Naive thymus-derived CD4-positive, alpha-beta T cell (primary cell): ENCODE measurements around the gene INF2. TPM values are rescaled to one million over a fixed set of nuclear protein-coding genes. Genes with fewer than 3 reads are reported as not detected.

Experiments used
- ATAC-seq: fragments of 150-1000 bp; cut with Tn5 transposase; 2 replicates; pipeline ENCODE4 v1.10.0; 2021; ENCODE audit warnings: mild to moderate bottlenecking, moderate library complexity
- CTCF ChIA-PET: fragments of 350-600 bp; sonication (Branson Sonifier 250); formaldehyde crosslinking; loops from one replicate; lab custom pipeline; 2021; ENCODE audit warnings: antibody characterized with exemption; lab: Charles Lee
- POLR2A ChIA-PET: fragments of 350-600 bp; sonication (Branson Sonifier 250); formaldehyde crosslinking; loops from one replicate; lab custom pipeline; 2021; ENCODE audit warnings: antibody characterized with exemption, inconsistent platforms; lab: Charles Lee
- DNase-seq, 9 donors: peaks; one replicate each; pipeline versions ENCODE4 v3.0.0 to v3.0.0-alpha.2; 2020 to 2022; ENCODE audit warnings: mixed read lengths in 1 of 9
- H3K27ac ChIP-seq: one replicate; pipeline ENCODE4 v1.7.0; 2013; ENCODE audit warnings: mild to moderate bottlenecking, low read depth, low read length, moderate library complexity
- H3K27me3 ChIP-seq, 2 donors: one replicate each; pipeline ENCODE4 v1.7.0; 2013; ENCODE audit warnings: low read length in 2 of 2, mild to moderate bottlenecking in 2 of 2, moderate library complexity in 2 of 2; ENCODE audit not compliant: control insufficient read depth in 2 of 2, insufficient read depth in 2 of 2
- H3K36me3 ChIP-seq, 3 experiments: 1 replicate in 2 of 3; 2 replicates in 1 of 3; pipeline ENCODE4 v1.7.0; 2013; ENCODE audit warnings: low read length in 3 of 3, mild to moderate bottlenecking in 3 of 3, moderate library complexity in 1 of 3; ENCODE audit not compliant: insufficient read depth in 3 of 3, control insufficient read depth in 2 of 3
- H3K4me1 ChIP-seq, 2 donors: one replicate each; pipeline ENCODE4 v1.7.0; 2013; ENCODE audit warnings: low read length in 2 of 2, mild to moderate bottlenecking in 2 of 2, moderate library complexity in 1 of 2; ENCODE audit not compliant: control insufficient read depth in 2 of 2, insufficient read depth in 2 of 2
- H3K4me3 ChIP-seq: 2 replicates; pipeline ENCODE4 v1.7.0; 2013; ENCODE audit warnings: mild to moderate bottlenecking, low read length
- H3K9me3 ChIP-seq, 3 experiments: 1 replicate in 2 of 3; 2 replicates in 1 of 3; pipeline ENCODE4 v1.7.0; 2013; ENCODE audit warnings: low read length in 3 of 3; ENCODE audit not compliant: control insufficient read depth in 2 of 3
- H3K27ac Mint-ChIP-seq, 9 donors: one replicate each; pipeline ENCODE4 v1.8.0; 2020 to 2022; ENCODE audit warnings: mixed read lengths in 9 of 9, mild to moderate bottlenecking in 8 of 9, moderate library complexity in 5 of 9, inconsistent platforms in 2 of 9
- H3K27me3 Mint-ChIP-seq, 5 donors: one replicate each; pipeline ENCODE4 v1.8.0; 2021 to 2022; ENCODE audit warnings: mixed read lengths in 5 of 5, mild to moderate bottlenecking in 1 of 5
- H3K36me3 Mint-ChIP-seq, 5 donors: one replicate each; pipeline ENCODE4 v1.8.0; 2020 to 2022; ENCODE audit warnings: mixed read lengths in 5 of 5, mild to moderate bottlenecking in 3 of 5, inconsistent platforms in 1 of 5
- H3K4me1 Mint-ChIP-seq, 7 donors: one replicate each; pipeline ENCODE4 v1.8.0; 2020 to 2022; ENCODE audit warnings: mixed read lengths in 7 of 7, mild to moderate bottlenecking in 3 of 7, inconsistent platforms in 1 of 7
- H3K4me3 Mint-ChIP-seq, 10 donors: one replicate each; pipeline ENCODE4 v1.8.0; 2020 to 2022; ENCODE audit warnings: mild to moderate bottlenecking in 10 of 10, mixed read lengths in 10 of 10, moderate library complexity in 6 of 10, inconsistent platforms in 2 of 10
- H3K9me3 Mint-ChIP-seq, 11 donors: one replicate each; pipeline ENCODE4 v1.8.0; 2020 to 2022; ENCODE audit warnings: mixed read lengths in 11 of 11, mild to moderate bottlenecking in 4 of 11, inconsistent platforms in 1 of 11, moderate library complexity in 1 of 11
- intact Hi-C, 2 donors: fragments of 100-400 bp; cut with micrococcal nuclease; formaldehyde crosslinking; loops; one replicate each; pipeline ENCODE4 v1.15.1; 2023
- polyA plus RNA-seq, 2 donors: library from polyadenylated mRNA; unstranded; fragments of 300-500 nt; fragmentation: Illumina TruSeq; gene quantifications; one replicate each; pipeline ENCODE4 v1.2.3, GENCODE V29; 2021
- total RNA-seq, 6 experiments: library from RNA in 5 of 6; stranded (reverse) in 5 of 6; gene quantifications; 1 replicate in 5 of 6; 2 replicates in 1 of 6; pipeline ENCODE4 v1.2.3 and lab custom pipeline; 2021 to 2026

INF2 gene
- total and polyA plus RNA-seq, 7 experiments from 2014 or later, result 5.8 to 140 (median 75.1) TPM

GRCh38 chr14:104696671-104697316 is 7.4 kb downstream of the INF2 start:
- Mint-ChIP-seq H3K27ac (peak overlapping the region in 7 of 9 donors; percentile 5 to 97 (median 93)), H3K9me3 (no peaks in the 10 kb centered on the region), H3K4me1 (peaks cover 8 to 37% (median 26%) of the 10 kb centered on the region in 7 donors), H3K4me3 (peak overlapping the region in 1 of 10 donors; percentile 78), H3K27me3 (no peaks in the 10 kb centered on the region), H3K36me3 (peaks cover 0 to 3% (median 0%) of the 10 kb centered on the region in 5 donors)
- intact Hi-C loops, result no loop called here
- POLR2A ChIA-PET, result interaction anchor here (0.6 to 1.2 kb wide), 3 partner anchors 16 to 361 kb away, joined by 3 to 5 read pairs (median 3); no protein-coding TSS in a partner anchor
- CTCF ChIA-PET, result interaction anchor here (1.4 kb wide), 1 partner anchor 16 kb away, joined by 3 read pairs; no protein-coding TSS in a partner anchor
- H3K27me3 ChIP-seq, result no peaks in the 10 kb centered on the region
- peak overlapping the region; percentile 45 for H3K27ac ChIP-seq
- no peaks in the 10 kb centered on the region for H3K9me3 ChIP-seq
- peaks cover 0 to 8% (median 0%) of the 10 kb centered on the region in 3 experiments for H3K36me3 ChIP-seq
- H3K4me1 ChIP-seq, result peaks cover 13 to 34% of the 10 kb centered on the region in 2 donors
- DNase-seq (no peak), ATAC-seq (no peak)
- H3K4me3 ChIP-seq, result no peak overlapping the region

- DNase-seq (no peak), ATAC-seq (no peak)
- Mint-ChIP-seq H3K36me3 (peaks cover 0 to 3% (median 0%) of the 10 kb centered on the region in 5 donors), H3K27me3 (no peaks in the 10 kb centered on the region), H3K27ac (peak overlapping the region in 7 of 9 donors; percentile 25 to 94 (median 68)), H3K9me3 (no peaks in the 10 kb centered on the region), H3K4me3 (no peak overlapping the region), H3K4me1 (peaks cover 8 to 37% (median 26%) of the 10 kb centered on the region in 7 donors)
- no peak overlapping the region for H3K4me3 ChIP-seq
- peak overlapping the region; percentile 45 for H3K27ac ChIP-seq
- ChIA-PET POLR2A (interaction anchor here (1.2 kb wide), 1 partner anchor 20 kb away, joined by 5 read pairs; no protein-coding TSS in a partner anchor), CTCF (no interaction called here)
- H3K9me3 ChIP-seq, result no peaks in the 10 kb centered on the region
- no peaks in the 10 kb centered on the region for H3K27me3 ChIP-seq
- intact Hi-C loops, result no loop called here
- H3K4me1 ChIP-seq, result peaks cover 13 to 29% of the 10 kb centered on the region in 2 donors
- H3K36me3 ChIP-seq, result peaks cover 0 to 13% (median 0%) of the 10 kb centered on the region in 3 experiments
Measured at GRCh38 chr14:104697317-104697703, 7.9 kb downstream of the INF2 start.

GRCh38 chr14:104697892-104698583 is 8.6 kb downstream of the INF2 start:
- Histone ChIP-seq H3K4me1 (peaks cover 13 to 29% of the 10 kb centered on the region in 2 donors), H3K27me3 (no peaks in the 10 kb centered on the region), H3K36me3 (peaks cover 0 to 20% (median 0%) of the 10 kb centered on the region in 3 experiments), H3K9me3 (no peaks in the 10 kb centered on the region), H3K27ac (peak overlapping the region; percentile 40), H3K4me3 (no peak overlapping the region)
- ChIA-PET CTCF (no interaction called here), POLR2A (interaction anchor here (1.0 to 1.5 kb wide), 4 partner anchors 13 to 32 kb away, joined by 3 to 5 read pairs (median 3); no protein-coding TSS in a partner anchor)
- DNase-seq (no peak), ATAC-seq (no peak)
- H3K4me3 Mint-ChIP-seq, result no peak overlapping the region
- H3K9me3 Mint-ChIP-seq, result no peaks in the 10 kb centered on the region
- H3K4me1 Mint-ChIP-seq, result peaks cover 8 to 34% (median 26%) of the 10 kb centered on the region in 7 donors
- H3K27me3 Mint-ChIP-seq, result no peaks in the 10 kb centered on the region
- intact Hi-C loops, result no loop called here
- peaks cover 0 to 3% (median 0%) of the 10 kb centered on the region in 5 donors for H3K36me3 Mint-ChIP-seq
- H3K27ac Mint-ChIP-seq, result peak overlapping the region in 8 of 9 donors; percentile 23 to 94 (median 62)

GRCh38 chr14:104698688-104699425 is 9.4 kb downstream of the INF2 start:
- ATAC-seq (no peak), DNase-seq (no peak)
- Mint-ChIP-seq H3K9me3 (no peaks in the 10 kb centered on the region), H3K36me3 (peaks cover 0 to 4% (median 0%) of the 10 kb centered on the region in 5 donors), H3K27ac (peak overlapping the region in 7 of 9 donors; percentile 20 to 94 (median 64)), H3K27me3 (no peaks in the 10 kb centered on the region), H3K4me3 (no peak overlapping the region), H3K4me1 (peaks cover 8 to 31% (median 23%) of the 10 kb centered on the region in 7 donors)
- Histone ChIP-seq H3K4me3 (no peak overlapping the region), H3K36me3 (peaks cover 0 to 28% (median 0%) of the 10 kb centered on the region in 3 experiments), H3K27ac (no peak overlapping the region), H3K27me3 (no peaks in the 10 kb centered on the region), H3K9me3 (no peaks in the 10 kb centered on the region), H3K4me1 (peaks cover 13 to 25% of the 10 kb centered on the region in 2 donors)
- intact Hi-C loops, result no loop called here
- ChIA-PET CTCF (no interaction called here), POLR2A (interaction anchor here (1.0 to 1.5 kb wide), 3 partner anchors 14 to 32 kb away, joined by 3 read pairs; no protein-coding TSS in a partner anchor)

GRCh38 chr14:104699426-104699748 is 10.0 kb downstream of the INF2 start:
- no peak for DNase-seq
- Histone ChIP-seq H3K36me3 (peaks cover 0 to 34% (median 4%) of the 10 kb centered on the region in 3 experiments), H3K4me1 (peaks cover 13 to 19% of the 10 kb centered on the region in 2 donors), H3K27ac (no peak overlapping the region), H3K27me3 (no peaks in the 10 kb centered on the region), H3K4me3 (no peak overlapping the region), H3K9me3 (no peaks in the 10 kb centered on the region)
- peaks cover 8 to 27% (median 20%) of the 10 kb centered on the region in 7 donors for H3K4me1 Mint-ChIP-seq
- no peaks in the 10 kb centered on the region for H3K9me3 Mint-ChIP-seq
- peak overlapping the region in 1 of 9 donors; percentile 22 for H3K27ac Mint-ChIP-seq
- ATAC-seq, result no peak
- no peaks in the 10 kb centered on the region for H3K27me3 Mint-ChIP-seq
- peaks cover 0 to 9% (median 0%) of the 10 kb centered on the region in 5 donors for H3K36me3 Mint-ChIP-seq
- intact Hi-C loops, result no loop called here
- no peak overlapping the region for H3K4me3 Mint-ChIP-seq
- ChIA-PET POLR2A (interaction anchor here (1.5 kb wide), 1 partner anchor 33 kb away, joined by 3 read pairs; no protein-coding TSS in a partner anchor), CTCF (no interaction called here)

- ATAC-seq (no peak), DNase-seq (no peak)
- peaks cover 0 to 9% (median 0%) of the 10 kb centered on the region in 5 donors for H3K36me3 Mint-ChIP-seq
- CTCF ChIA-PET, result no interaction called here
- H3K9me3 ChIP-seq, result no peaks in the 10 kb centered on the region
- no peaks in the 10 kb centered on the region for H3K27me3 ChIP-seq
- H3K4me3 Mint-ChIP-seq, result no peak overlapping the region
- H3K4me1 Mint-ChIP-seq, result peaks cover 8 to 19% (median 11%) of the 10 kb centered on the region in 7 donors
- intact Hi-C loops, result no loop called here
- H3K27me3 Mint-ChIP-seq, result no peaks in the 10 kb centered on the region
- peaks cover 7 to 11% of the 10 kb centered on the region in 2 donors for H3K4me1 ChIP-seq
- H3K9me3 Mint-ChIP-seq, result no peaks in the 10 kb centered on the region
- no peak overlapping the region for H3K27ac ChIP-seq
- POLR2A ChIA-PET, result interaction anchor here (1.2 to 1.5 kb wide), 2 partner anchors 10 to 12 kb away, joined by 3 to 4 read pairs; no protein-coding TSS in a partner anchor
- no peak overlapping the region for H3K4me3 ChIP-seq
- H3K27ac Mint-ChIP-seq, result peak overlapping the region in 3 of 9 donors; percentile 41 to 72 (median 67)
- peaks cover 0 to 35% (median 4%) of the 10 kb centered on the region in 3 experiments for H3K36me3 ChIP-seq
Measured at GRCh38 chr14:104700225-104700651, 10.8 kb downstream of the INF2 start.
